WI38 (cell line): ENCODE results near the gene SLC6A13.

Source experiments
- H3K4me3 ChIP-seq: 2 replicates; pipeline ENCODE4 v1.5.1; 2011; ENCODE audit warnings: low read depth, mild to moderate bottlenecking, control low read depth, low read length
- TF ChIP-seq, protein P1 (sequence below): IDR thresholded peaks from 2 replicates; pipeline ENCODE4 v1.5.1; 2012; ENCODE audit warnings: low read depth, mild to moderate bottlenecking, control low read depth, low read length

SLC6A13 gene

DNA sequence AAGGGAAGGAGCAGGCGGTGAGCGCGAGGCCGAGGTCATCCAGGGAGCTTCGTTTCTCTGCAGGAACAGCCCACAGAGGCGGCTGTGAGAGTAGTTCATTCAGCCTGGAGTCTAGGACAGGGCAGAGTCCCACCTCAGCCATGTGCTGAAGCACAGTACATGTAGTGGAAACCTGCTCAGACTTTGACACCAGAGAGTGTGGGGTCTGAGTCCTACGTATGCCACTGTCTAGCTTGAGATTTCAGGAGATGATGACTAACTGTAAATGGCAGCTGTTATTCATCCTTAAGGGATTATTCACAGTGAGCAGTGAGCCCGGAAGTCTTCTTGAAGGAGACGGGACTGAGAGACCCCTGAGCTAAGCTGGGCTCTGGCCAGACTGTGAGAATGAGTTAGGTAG is 938 bp upstream of the SLC6A13 start:
- TF ChIP-seq, protein P1, sequence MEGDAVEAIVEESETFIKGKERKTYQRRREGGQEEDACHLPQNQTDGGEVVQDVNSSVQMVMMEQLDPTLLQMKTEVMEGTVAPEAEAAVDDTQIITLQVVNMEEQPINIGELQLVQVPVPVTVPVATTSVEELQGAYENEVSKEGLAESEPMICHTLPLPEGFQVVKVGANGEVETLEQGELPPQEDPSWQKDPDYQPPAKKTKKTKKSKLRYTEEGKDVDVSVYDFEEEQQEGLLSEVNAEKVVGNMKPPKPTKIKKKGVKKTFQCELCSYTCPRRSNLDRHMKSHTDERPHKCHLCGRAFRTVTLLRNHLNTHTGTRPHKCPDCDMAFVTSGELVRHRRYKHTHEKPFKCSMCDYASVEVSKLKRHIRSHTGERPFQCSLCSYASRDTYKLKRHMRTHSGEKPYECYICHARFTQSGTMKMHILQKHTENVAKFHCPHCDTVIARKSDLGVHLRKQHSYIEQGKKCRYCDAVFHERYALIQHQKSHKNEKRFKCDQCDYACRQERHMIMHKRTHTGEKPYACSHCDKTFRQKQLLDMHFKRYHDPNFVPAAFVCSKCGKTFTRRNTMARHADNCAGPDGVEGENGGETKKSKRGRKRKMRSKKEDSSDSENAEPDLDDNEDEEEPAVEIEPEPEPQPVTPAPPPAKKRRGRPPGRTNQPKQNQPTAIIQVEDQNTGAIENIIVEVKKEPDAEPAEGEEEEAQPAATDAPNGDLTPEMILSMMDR = no peak
- no peak overlapping the region for H3K4me3 ChIP-seq

DNA sequence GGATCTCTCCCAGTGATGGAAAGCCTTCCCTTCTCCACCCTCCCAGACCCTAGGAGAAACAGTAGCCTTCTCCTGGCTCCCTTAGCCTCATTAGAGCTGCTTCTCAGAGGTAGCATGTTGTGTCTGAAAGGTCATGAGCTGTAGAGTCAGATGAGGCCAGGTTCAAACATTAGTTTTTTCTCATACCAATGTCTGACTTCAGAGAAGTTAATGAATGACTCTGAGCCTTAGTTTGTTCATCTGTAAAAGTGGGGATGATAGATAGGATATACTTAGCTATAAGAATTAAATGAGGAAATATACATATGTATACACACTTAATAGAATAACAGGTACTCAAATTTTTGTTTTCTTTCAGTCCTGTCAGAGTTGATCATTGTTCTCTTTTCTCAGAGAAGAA is 523 bp downstream of the SLC6A13 start:
- H3K4me3 ChIP-seq = no peak overlapping the region
- TF ChIP-seq, protein P1 = no peak

GRCh38 chr12:257521-258321 is 4.9 kb downstream of the SLC6A13 start:
- TF ChIP-seq, protein P1 = no peak

DNA sequence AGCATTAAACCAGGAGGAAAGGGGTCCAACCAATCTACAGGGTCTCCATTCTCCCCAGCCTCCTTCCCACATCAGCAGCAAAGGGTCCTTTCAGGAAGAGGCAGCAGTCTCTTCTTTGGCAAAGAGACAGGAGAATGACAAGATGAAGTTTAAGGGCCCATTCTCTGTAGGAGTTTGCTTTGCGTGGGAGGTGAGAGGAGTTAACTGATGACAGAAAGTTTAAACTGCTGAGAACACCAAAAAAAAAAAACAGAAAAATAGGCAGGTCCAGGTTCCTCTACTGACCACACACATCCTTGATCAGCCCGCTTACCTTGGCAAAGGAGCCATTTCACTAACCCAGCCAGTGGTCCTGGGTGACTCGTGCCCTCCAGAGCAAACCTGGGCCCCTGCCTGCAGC is 5.7 kb downstream of the SLC6A13 start:
- no peak overlapping the region for H3K4me3 ChIP-seq
- TF ChIP-seq, protein P1 = no peak

More at GRCh38 chr12:257521-258321, 4.9 kb downstream of the SLC6A13 start:
- H3K4me3 ChIP-seq = no peak overlapping the region

DNA sequence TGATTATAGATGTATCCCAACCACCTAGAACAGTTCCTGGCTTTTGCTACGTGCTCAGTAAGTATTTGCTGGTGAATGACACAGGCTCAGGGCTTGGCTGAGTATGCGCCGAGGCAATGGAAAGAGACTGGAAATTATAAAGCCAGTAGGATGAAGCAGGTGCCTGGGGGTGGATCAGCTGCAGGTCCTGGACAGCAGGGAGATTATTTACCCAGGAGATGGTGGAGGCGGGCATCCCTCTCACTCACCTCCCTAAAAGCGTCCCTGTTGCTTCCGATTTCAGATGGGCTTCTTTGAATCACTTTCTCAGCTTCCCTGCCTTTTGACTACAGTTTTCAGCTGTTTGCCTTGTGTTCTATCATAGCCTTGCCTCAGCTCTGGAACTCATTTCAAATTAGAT is 6.4 kb downstream of the SLC6A13 start:
- TF ChIP-seq, protein P1 = no peak
- no peak overlapping the region for H3K4me3 ChIP-seq

DNA sequence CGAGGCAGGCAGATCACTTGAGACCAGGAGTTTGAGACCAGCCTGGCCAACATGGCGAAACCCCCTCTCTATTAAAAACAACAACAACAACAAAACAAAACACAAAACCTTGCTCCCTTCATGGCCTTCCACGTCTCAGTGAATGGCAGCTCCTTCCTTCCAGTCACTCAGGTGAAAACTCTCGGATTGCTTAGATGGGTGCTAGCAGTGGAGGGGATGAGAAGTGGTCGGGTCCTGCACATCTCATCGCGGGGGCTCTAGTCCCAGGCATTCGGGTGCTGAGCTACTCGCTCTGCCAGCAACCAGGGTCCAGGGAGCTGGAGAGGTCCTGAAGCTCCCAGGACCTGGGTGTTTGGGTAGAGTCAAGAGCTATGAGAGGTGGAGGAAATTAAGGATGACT is 7.7 kb downstream of the SLC6A13 start:
- TF ChIP-seq, protein P1 = no peak
- H3K4me3 ChIP-seq = no peak overlapping the region

GRCh38 chr12:254039-254438 is 8.6 kb downstream of the SLC6A13 start:
- TF ChIP-seq, protein P1 = no peak

More at GRCh38 chr12:254039-254438, 8.6 kb downstream of the SLC6A13 start:
- H3K4me3 ChIP-seq = no peak overlapping the region
